ENCODE measurements around the gene PCSK2.
"Not testable (repeated sequence)": the region's sequence is repeated elsewhere in the genome, so short reads cannot be mapped to it uniquely, and the experiment has no call there.

The PCSK2 gene, protein sequence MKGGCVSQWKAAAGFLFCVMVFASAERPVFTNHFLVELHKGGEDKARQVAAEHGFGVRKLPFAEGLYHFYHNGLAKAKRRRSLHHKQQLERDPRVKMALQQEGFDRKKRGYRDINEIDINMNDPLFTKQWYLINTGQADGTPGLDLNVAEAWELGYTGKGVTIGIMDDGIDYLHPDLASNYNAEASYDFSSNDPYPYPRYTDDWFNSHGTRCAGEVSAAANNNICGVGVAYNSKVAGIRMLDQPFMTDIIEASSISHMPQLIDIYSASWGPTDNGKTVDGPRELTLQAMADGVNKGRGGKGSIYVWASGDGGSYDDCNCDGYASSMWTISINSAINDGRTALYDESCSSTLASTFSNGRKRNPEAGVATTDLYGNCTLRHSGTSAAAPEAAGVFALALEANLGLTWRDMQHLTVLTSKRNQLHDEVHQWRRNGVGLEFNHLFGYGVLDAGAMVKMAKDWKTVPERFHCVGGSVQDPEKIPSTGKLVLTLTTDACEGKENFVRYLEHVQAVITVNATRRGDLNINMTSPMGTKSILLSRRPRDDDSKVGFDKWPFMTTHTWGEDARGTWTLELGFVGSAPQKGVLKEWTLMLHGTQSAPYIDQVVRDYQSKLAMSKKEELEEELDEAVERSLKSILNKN

DNA sequence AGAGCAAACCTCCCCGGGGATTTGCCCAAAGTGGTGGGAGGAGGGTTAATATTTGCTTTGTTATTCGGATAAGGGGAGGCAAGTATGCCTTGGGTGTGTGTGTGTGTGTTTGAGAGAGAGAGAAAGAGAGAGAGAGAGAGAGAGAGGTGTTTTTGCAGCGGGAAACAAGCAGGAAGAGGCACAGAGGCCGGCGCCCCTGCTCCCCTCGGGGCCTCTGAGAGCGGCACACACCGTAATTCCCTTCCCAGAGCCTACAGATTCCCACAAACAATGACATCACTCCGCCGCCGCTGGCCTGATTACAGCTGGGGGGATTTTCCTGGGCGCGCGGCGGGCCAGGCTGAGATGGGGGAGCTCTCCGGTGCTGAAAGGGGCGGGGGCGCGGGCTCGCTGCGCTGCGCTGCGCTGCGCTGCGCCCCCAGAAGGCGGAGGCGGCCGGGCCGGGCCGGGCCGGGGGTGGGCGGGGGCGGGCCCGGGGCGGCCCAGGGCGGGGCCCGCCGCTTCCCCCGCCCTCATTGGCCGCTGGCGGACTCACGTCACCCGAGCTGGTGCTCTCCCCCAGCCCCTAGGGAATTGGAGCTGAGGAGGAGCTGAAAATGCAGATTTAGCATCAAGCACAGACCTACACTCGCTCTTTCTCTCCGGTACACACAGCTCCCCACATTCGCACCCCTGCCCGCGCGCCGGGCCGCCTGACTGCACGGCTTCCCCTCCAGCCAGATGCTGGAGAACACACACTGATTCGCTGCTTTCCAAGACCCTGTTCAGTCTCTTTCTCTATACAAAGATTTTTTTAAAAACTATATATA lies at the start of gene PCSK2:
TSS of gene PCSK2 (plus strand) at position 631 of the 809 bp plus-strand sequence. CDS start 266 bp downstream, outside the sequence.
- DNase-seq = peak; percentile 14

DNA sequence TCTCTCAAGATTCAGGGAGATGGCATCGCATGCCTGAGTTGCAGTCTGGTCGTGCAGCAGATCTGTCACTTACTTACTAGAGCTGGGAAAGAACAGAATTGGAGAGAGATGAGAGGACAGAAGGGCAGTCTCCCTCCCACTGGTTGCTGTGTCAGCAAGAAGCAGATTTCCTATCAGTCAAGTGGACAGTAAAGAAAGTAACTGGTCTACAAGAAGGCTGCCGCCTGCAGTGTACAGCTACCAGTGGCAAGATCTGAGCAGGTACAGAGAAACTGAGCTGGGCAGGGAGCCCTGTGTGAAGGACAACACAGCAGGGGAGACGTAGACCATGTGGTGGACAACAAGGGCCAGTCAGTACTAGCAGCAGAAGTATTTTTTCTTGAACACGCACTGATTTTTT lies 49.5 kb upstream of the PCSK2 start:
- DNase-seq = no peak

DNA sequence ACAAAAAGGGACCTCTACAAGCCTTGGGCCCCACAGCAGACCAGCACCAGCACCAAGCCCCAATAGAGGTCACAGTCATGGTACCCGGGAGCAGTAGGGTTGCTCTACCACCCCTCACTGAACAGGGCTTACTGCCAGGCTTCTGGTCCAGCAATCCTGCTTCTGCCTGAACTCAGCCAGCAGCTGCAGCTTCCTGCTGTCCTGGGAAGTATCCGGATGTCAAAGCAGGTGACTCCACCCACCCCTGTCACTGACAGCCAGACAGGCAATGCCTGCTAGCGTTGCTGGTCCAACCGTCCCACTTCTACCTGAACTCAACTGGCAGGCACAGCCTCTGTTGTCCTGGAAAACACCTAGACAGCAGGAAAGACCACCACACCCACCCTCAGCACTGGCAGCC lies 47.0 kb upstream of the PCSK2 start:
- DNase-seq = no peak

DNA sequence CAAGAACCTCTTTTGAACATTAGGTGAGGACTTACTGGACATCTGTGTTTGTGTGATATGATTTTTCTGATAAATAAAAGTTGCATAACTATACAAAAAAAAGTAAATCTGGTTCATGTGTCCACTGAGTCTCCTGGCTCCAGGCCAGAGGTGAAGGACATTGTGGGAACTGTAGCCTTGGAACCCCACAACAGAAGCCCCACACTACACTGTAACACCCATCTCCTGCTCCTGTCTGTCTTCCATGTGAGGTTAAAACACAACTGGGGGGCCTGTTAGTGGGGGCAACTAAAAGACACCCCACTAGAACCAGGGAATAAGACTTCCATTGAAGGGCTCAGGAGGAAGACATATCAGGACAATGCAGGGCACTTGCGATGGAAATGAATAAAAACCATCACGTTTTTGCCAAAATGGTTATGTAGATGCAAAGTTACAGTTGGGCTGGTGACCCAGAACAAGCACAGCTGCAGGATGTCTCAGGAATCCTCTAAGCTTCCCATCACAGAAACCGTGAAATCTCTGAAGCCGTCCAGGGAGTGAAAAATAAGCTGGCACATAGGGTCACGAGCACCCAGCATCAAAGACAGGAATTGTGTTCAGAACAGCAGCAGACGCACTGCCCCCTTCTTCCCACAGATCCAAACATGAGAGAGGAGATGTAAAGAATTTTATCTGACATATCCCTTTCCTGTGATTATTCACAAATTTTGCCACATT lies 36.7 kb upstream of the PCSK2 start:
- DNase-seq = no peak

DNA sequence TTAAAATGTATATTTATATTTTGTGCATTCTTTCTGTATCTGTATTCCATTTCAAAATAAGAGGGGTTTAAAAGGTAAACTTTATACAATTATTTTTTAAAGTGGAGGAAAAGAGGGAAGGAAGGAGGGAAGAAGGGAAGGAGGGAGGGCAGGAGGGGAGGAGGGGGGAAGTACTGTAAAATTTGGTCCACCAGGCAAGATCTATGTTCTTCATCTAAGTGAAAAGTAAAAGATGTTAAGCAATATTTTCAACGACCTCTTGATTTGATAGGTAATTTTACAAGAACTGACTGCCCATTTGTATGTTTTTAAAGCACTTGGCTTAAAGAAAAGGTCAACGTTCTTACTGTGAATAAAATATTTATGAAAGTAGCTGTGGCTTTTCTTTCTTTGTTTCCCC lies 29.8 kb upstream of the PCSK2 start:
- DNase-seq = no peak

DNA sequence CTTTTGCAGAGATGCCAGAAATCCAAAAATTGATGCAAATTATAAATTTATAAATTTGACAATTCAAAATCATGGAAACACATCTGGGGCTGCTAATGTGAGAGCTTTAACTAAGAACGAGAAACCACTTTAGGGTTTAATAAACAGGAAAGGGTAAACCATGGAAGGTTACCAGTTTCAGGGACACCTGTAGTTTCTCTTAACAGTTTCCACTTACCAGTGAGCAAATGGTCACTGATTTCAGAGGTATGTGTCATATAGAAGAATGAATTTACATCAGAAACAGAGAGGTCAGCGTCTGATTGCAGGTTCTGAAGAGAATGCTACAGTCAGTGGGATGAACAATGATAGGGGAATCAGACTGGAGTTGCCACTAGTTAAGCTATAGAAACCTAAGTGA lies 24.8 kb upstream of the PCSK2 start:
- no peak for DNase-seq

DNA sequence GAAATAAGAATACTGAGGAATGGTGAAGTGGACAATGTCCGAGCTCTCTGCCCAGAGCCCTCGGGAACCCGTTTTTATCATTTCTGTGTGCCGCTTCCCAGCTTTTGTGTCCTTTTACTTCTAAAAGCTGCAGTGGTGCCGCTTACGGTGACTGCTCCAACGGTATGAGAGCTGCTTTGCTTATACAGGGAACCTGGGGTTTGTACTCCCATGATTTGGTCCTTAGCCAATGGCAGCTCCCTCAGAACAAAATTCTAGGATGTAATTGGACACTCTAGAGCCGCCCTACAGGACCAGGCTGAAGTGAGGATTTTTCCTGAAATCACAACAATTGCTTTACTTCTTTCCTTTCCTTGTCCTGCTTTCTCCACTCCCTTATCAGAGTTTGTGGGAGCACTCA lies 24.2 kb upstream of the PCSK2 start:
- no peak for DNase-seq

DNA sequence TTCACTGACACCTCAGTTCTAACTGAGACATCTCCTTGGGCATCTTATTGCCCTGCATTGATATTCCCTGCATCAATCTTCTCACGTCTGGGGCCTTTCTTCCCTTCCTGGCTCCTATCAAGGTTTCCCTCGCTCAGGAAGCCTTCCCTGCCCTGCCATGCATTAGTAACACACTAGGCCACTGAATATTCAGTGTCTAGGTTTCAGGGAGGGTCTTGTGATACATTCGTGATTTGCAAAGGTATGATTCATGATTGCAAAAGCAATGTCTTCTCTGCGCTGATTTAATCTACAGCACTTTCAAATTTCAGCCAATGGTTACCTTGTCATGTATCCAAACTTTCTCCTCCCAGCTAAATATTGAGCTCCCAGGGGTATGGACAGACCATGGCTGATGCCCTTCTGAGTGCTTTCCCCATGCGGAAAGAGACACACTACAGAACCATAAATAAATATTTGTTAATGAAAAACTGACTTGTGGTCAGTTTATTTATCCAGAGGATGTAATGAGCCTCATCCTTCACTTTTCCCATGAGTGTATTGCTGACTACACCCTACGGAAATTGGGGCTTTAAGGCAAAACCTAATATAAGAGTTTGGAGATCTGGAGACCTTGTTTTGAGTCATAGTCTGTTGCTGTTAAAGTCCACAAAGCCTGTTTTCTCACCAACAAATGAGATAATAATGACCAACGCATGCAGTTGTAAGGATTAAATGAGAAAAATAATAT lies 21.6 kb upstream of the PCSK2 start:
- no peak for DNase-seq

DNA sequence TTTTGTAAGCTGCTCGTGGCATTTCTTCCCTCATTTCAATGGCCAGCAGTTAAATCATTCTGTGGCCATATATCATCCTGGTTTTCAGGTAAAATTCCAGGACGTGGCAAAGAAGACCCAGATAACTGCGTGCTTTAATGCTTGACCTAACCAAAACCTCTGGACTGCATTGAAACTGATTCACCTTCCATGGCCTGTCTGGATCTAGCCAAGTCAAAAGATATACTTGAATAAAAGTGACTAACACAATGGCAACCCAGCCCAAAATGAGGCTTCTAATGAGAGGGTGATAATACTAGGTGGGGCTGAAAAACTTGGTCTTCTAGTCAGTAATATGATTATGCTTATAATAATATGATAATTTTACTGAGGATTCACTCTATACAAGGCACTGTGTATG lies 16.5 kb upstream of the PCSK2 start:
- DNase-seq = no peak

DNA sequence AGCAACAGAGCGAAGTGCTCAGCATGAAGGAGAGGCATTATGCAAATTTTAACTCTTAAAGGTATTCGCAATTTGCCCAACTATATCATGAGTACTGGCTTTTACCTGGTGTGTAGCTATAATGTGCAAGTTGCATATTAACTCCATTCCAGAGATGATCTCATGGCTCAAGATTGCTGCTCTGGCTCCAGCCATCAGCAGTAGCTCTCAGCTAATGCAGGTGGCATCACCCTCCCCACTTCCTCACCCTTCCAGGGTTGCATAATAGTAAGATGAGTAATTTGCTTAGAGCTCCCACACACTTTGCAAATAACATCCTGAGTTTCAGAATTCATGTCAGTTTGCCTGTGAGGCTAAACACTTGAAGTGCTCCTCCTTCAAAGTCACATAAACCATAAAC lies 15.9 kb upstream of the PCSK2 start:
- no peak for DNase-seq

DNA sequence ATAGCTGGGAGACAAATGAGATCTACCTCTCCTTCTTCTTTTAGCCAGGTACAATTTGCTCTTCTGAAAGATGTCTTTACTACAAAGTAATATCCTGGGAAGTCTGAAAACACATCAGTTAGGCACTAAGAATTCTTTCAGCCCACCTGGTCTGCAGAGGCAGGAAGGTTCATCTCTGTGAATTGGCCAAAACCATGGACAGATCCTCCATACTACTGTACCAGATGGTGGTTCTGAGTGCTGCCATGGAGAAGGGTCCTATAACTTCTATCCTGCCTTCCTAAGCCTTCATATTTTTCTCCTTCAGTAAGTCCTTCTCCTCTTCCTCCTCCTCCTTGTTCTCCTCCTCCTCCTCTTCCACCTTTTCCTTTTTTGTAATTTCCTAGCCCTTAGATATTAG lies 11.7 kb upstream of the PCSK2 start:
- DNase-seq = no peak

DNA sequence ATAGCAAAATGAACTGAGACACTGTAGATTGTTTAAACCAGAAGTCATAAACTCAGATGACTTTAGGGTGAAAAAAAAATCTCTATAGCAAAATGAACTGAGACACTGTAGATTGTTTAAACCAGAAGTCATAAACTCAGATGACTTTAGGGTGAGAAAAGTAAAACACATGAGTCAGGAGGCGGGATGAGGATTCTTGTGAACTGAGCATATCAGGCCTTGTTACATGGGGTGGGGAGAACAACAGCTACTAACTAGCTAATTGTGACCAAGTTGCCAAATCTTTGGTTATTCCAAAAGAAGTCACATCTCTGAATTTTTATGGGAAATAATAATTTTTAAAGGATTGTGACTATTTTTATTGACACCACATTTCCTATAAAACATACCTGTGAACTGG lies 7.0 kb upstream of the PCSK2 start:
- not testable (repeated sequence) for DNase-seq

DNA sequence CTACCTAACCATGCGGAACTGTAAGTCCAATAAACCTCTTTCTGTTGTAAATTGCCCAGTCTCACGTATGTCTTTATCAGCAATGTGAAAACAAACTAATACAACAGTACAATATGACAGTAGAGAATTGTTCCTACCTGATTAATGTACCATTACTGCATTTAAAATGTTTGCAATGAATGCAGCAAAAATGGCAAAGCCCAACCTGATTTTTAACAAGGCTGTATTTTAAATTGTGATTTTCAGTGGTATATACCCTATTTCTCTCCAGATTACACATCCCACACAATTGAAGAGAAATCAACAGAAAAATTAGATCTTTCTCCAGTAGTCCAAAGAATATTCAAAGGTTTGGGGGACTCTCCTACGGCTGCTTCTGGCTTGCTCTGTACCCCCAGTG lies 3.3 kb upstream of the PCSK2 start:
- DNase-seq = no peak

DNA sequence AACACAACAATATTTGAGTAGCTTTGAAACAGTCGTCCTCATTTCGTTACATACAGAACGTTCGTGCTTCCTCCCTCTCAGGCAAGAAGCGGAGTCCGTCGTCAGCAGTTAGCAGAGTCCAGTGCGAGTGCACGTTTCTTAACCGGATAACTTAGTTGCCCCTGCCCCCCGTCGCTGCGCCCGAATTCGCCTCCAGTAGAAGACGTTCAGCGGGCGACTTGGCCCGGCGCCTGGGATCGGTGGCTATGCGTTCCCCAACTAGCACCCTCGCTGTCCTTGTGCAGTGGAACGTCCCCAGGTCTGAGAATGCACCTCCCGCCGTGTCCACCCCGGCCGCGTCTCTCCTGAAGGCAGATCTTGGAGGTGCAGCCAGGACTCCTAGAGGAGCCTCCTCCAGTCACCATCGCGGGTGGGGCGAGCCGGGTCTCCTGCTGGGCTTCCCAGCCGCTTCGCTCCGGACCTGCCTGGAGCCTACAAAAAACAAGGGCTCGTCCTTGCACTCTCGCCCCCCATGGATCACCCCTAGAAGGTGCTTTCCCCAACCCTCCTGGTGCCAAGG lies 910 bp upstream of the PCSK2 start:
- DNase-seq = no peak

DNA sequence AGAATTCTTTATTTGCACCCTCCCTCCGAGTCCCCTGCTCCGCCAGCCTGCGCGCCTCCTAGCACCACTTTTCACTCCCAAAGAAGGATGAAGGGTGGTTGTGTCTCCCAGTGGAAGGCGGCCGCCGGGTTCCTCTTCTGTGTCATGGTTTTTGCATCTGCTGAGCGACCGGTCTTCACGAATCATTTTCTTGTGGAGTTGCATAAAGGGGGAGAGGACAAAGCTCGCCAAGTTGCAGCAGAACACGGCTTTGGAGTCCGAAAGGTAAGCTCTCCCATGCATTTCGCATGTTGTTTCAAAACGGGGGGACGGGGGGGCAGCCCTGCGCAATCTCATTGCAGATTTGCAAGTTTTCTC lies 357 bp downstream of the PCSK2 start:
- DNase-seq = no peak

DNA sequence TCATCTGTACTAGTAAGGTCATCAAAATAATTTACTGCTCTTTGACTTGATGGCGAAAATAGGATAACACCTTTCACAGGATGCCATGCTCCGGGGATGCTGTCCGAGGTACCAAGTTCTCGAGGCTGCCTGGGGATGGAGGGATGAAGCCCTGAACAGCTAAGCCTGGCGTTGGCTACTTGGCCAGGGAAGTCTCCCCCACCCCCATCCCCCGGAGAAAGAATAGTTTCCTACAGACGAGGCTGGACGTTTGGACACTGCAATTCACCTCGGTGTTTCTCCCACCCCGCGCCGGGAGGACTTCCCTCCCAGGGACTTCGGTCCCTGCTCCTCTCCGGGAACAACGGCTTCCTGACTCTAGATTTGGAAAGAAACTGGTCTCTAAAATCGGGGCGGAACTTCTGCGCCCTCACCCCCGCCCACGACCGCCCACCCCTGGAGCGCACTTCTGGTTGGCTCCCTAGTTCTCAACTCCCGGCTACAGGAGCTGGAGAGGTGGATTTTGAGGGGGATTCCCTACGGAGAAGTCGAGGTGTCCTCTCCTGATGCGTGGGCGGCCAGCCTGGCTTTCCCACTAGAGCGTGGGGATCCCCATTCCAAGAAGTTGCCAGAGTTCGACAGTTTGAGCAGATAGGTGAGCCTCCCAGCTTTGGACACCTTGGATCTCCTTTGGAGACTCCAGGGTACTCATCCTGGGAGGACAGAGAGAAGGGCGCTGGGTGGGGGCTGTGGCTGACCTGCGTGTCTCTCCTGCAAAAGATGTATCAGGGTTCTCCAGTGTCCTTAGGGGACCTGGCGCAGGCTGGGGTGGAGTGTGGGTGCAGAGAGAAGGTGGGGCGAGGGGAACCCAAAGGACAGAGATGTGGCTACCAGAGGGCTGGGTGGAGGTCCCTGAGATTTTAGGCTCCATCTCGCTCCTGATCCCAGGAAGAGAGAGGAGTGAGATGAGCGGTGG lies 1.1 kb downstream of the PCSK2 start:
- no peak for DNase-seq

DNA sequence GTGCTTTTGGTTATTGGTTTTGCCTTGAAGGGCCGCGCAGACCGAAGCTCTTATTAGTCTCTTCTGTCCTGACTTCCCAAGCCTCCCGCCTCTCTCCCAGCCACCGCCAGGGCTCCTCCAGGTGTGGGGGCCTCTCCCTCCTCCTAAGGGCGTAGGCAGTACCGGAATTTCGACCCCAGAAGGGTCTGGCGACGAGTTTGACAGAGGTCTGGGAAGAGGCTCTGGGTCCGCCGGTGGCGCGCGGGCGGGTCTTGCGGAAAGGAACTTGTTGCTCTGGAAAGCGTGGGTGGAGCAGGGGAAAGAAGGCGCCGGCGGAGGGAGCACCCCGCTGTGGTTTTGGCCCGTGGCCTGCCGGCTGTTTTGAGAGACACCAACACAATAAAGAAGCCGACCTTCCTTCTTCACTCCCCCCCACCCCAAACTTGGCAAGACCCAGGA lies 1.8 kb downstream of the PCSK2 start:
- no peak for DNase-seq

DNA sequence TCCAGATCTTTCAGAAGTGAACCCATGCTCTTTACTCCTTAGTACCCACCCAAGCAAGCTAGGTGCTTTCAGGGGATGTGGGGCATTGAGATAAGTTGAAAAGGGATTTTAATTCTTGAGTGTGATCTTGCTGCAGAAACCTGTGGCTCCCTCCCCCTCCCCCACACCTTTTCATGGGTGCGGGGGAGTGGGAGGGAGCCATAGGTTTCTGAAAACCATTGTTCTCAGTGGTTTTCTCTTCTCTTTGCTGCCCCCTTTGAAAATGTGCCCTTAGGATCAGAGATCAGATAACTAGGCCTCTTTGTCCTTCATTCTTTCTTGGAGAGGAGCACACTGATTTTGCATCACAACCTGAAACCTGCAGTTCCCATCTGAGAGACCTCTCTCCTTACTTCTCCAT lies 2.4 kb downstream of the PCSK2 start:
- no peak for DNase-seq

DNA sequence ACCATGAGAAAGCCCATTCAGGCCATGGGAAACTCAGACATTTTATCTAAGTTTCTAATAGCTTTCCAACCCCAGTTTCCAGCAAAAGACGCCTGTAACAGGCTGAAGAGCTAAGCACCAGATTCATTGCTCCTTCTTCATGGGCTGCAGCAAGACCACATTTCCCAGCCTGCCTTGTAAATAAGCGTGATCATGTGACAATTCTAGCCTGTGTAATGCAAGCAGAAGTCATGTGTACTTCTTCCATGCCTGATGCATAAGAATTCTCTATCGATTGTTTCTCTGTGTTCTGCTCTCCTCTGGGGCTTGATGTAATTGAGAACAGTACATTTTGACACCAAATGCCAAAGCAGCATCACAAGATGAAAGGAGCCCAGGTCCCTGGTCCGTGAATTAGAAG lies 6.8 kb downstream of the PCSK2 start:
- DNase-seq = no peak

DNA sequence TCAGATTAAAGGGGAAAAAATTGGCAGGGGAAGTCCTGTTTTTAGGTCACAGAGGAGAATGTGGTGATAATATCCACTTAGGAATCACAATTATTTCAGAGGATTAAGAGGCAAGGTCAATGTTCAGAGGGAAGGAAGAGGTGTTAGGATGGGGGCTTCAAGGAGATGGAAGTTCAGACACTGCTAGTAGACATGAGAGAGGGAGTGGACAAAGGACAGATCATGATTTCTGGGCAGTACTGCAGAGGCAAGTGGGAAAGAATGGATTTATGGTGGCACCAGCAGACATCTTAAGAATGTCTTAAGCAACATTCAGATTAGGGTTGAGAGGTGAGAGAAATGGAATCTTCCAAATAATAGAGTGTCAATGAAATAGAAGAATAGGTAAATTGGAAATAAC lies 9.9 kb downstream of the PCSK2 start:
- no peak for DNase-seq

DNA sequence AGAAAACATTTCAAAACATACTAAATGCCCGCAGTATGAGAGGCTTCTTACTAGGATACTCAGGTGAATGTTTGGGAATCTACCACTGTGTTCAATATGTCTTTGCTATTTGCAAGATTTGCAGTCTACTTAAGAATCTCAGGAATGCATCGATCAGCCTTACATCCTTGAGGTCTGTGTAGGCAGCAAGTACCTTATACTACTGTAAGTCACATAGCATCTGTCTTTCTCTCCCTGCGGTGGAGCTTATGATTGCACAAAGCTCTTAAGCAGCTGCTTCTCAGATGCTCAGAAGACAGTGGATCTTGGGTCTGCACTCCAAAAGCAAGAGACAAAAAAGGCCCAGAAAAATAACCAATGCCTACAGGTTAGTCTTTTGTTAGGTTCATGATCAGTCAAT lies 21.4 kb downstream of the PCSK2 start:
- DNase-seq = no peak
